Peyer's patch (tissue), 4 donors: ENCODE data around the gene ATP8B4.

ENCODE experiments used
- POLR2A ChIP-seq, 2 donors: fragments of 450-650 bp; IDR thresholded peaks; one replicate each; pipeline ENCODE4 v1.5.1; 2017; ENCODE audit warnings: antibody characterized with exemption in 2 of 2, mild to moderate bottlenecking in 2 of 2, moderate library complexity in 2 of 2
- TF ChIP-seq, protein P1 (sequence below), 6 experiments: fragments of 450-650 bp in 4 of 6; fragments of 200-600 bp in 2 of 6; sonication (generic) in 1 of 6; IDR thresholded peaks; one replicate each; pipeline ENCODE4 v1.5.1; 2017 to 2019; ENCODE audit warnings: antibody characterized with exemption in 6 of 6, mild to moderate bottlenecking in 3 of 6, moderate library complexity in 1 of 6

DNA sequence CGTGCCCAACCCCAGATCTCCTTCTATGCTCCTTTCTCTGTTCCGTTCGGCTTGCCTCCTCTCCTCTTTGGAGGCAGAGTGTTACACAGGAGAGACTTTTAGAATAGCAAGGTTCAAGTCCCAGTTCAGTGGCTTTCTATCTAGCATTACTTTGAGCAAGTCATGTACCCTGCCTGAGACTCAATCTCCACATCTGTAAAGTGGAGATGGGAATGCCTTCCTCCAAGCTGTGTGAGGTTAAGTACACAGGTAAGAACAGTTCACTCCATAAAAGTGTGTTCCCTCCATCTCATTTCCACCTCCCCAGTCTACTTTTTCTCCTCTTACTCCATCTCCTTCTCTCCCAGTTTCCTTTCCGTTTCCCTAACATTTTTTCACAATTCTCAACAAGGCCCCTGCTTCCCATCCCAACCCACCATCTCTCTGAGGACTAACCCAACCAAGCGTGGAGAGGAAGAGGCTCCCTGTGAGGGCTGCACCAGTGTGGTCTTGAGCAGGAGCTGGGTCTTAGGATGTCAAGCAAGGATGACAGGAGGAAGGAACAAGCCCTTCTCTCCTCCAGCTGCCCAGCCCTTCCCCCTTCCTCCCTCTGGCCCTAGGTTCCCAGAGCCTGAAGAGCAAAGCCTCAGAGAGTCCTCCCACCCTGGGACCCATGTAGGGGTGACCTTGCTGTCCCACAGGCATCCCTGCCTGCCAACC, 6.4 kb downstream of the ATP8B4 start:
- TF ChIP-seq, protein P1, sequence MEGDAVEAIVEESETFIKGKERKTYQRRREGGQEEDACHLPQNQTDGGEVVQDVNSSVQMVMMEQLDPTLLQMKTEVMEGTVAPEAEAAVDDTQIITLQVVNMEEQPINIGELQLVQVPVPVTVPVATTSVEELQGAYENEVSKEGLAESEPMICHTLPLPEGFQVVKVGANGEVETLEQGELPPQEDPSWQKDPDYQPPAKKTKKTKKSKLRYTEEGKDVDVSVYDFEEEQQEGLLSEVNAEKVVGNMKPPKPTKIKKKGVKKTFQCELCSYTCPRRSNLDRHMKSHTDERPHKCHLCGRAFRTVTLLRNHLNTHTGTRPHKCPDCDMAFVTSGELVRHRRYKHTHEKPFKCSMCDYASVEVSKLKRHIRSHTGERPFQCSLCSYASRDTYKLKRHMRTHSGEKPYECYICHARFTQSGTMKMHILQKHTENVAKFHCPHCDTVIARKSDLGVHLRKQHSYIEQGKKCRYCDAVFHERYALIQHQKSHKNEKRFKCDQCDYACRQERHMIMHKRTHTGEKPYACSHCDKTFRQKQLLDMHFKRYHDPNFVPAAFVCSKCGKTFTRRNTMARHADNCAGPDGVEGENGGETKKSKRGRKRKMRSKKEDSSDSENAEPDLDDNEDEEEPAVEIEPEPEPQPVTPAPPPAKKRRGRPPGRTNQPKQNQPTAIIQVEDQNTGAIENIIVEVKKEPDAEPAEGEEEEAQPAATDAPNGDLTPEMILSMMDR (IDR thresholded peaks at IDR 0.05), result no peak
- TF ChIP-seq POLR2A (IDR thresholded peaks at IDR 0.05), result no peak
